SK-N-SH treated with all-trans-retinoic acid at 6 μM for 48 hours (cell line): ENCODE data around the gene ST3GAL3.

ENCODE experiments used
- ATAC-seq: fragments of 200-7000 bp; cut with Tn5 transposase; 3 replicates; pipeline ENCODE4 v1.9.1; 2020; ENCODE audit warnings: mild to moderate bottlenecking, moderate library complexity
- BACH2 ChIP-seq: fragments of 250-450 bp; sonication (Bioruptor Pico); IDR thresholded peaks from 2 replicates; pipeline ENCODE4 v1.9.0; 2021; ENCODE audit warnings: mild to moderate bottlenecking, borderline replicate concordance
- CSDC2 ChIP-seq: fragments of 250-450 bp; sonication (Bioruptor Pico); IDR thresholded peaks from 2 replicates; pipeline ENCODE4 v1.5.0; 2020; ENCODE audit warnings: mild to moderate bottlenecking, moderate library complexity
- GLIS3 ChIP-seq: fragments of 250-450 bp; sonication (Bioruptor Pico); IDR thresholded peaks from 2 replicates; pipeline ENCODE4 v1.5.0; 2020; ENCODE audit warnings: mild to moderate bottlenecking, moderate library complexity
- ISL1 ChIP-seq: fragments of 250-450 bp; sonication (Bioruptor Pico); IDR thresholded peaks from 2 replicates; pipeline ENCODE4 v2.1.2; 2022; ENCODE audit warnings: mild to moderate bottlenecking, moderate library complexity
- OSR1 ChIP-seq: fragments of 250-450 bp; sonication (Bioruptor Pico); IDR thresholded peaks from 2 replicates; pipeline ENCODE4 v1.8.0; 2022; ENCODE audit warnings: moderate library complexity, mild to moderate bottlenecking, inconsistent platforms
- PPARA ChIP-seq: fragments of 250-450 bp; sonication (Bioruptor Pico); IDR thresholded peaks from 2 replicates; pipeline ENCODE4 v1.5.0; 2020; ENCODE audit warnings: mild to moderate bottlenecking, borderline replicate concordance
- RARB ChIP-seq: fragments of 250-450 bp; sonication (Bioruptor Pico); IDR thresholded peaks from 2 replicates; pipeline ENCODE4 v1.8.0; 2021; ENCODE audit warnings: mild to moderate bottlenecking, moderate library complexity
- SNAI2 ChIP-seq: fragments of 250-450 bp; sonication (Bioruptor Pico); IDR thresholded peaks from 2 replicates; pipeline ENCODE4 v1.5.0; 2020; ENCODE audit warnings: mild to moderate bottlenecking, moderate library complexity
- TCF4 ChIP-seq: fragments of 250-450 bp; sonication (Bioruptor Pico); IDR thresholded peaks from 2 replicates; pipeline ENCODE4 v1.8.0; 2021; ENCODE audit warnings: mild to moderate bottlenecking, moderate library complexity, borderline replicate concordance
- TOX ChIP-seq: fragments of 250-450 bp; sonication (Bioruptor Pico); IDR thresholded peaks from 2 replicates; pipeline ENCODE4 v1.8.0; 2021; ENCODE audit warnings: mild to moderate bottlenecking, moderate library complexity, borderline replicate concordance
- ZFP3 ChIP-seq: fragments of 250-450 bp; sonication (Bioruptor Pico); IDR thresholded peaks from 2 replicates; pipeline ENCODE4 v1.5.0; 2020; ENCODE audit warnings: mild to moderate bottlenecking, moderate library complexity
- ZFP30 ChIP-seq: fragments of 450-650 bp; formaldehyde crosslinking; IDR thresholded peaks from 2 replicates; pipeline ENCODE4 v1.5.0; 2022; ENCODE audit warnings: mild to moderate bottlenecking, moderate library complexity
- ZNF565 ChIP-seq: fragments of 450-650 bp; formaldehyde crosslinking; conservative IDR thresholded peaks from 2 replicates; pipeline ENCODE4 v1.5.0; 2020; ENCODE audit warnings: low read depth, mild to moderate bottlenecking, moderate library complexity
- ZNF8 ChIP-seq: fragments of 450-650 bp; formaldehyde crosslinking; IDR thresholded peaks from 2 replicates; pipeline ENCODE4 v1.5.0; 2020; ENCODE audit warnings: mild to moderate bottlenecking, moderate library complexity
- TF ChIP-seq, protein P1 (sequence below): fragments of 250-450 bp; sonication (Bioruptor Pico); IDR thresholded peaks from 2 replicates; pipeline ENCODE4 v1.8.0; 2020; ENCODE audit warnings: mild to moderate bottlenecking, moderate library complexity, borderline replicate concordance
- TF ChIP-seq, protein P2 (sequence below): fragments of 250-450 bp; sonication (Bioruptor Pico); IDR thresholded peaks from 2 replicates; pipeline ENCODE4 v1.5.1; 2021; ENCODE audit warnings: mild to moderate bottlenecking, moderate library complexity
- TF ChIP-seq, protein P3 (sequence below): fragments of 250-450 bp; sonication (Bioruptor Pico); IDR thresholded peaks from 2 replicates; pipeline ENCODE4 v1.5.1; 2020; ENCODE audit warnings: low read depth, mild to moderate bottlenecking, moderate library complexity
- TF ChIP-seq, protein P4 (sequence below): fragments of 250-450 bp; sonication (Bioruptor Pico); IDR thresholded peaks from 2 replicates; pipeline ENCODE4 v1.8.0; 2021; ENCODE audit warnings: low read depth, mild to moderate bottlenecking, moderate library complexity, borderline replicate concordance

The ST3GAL3 gene

DNA sequence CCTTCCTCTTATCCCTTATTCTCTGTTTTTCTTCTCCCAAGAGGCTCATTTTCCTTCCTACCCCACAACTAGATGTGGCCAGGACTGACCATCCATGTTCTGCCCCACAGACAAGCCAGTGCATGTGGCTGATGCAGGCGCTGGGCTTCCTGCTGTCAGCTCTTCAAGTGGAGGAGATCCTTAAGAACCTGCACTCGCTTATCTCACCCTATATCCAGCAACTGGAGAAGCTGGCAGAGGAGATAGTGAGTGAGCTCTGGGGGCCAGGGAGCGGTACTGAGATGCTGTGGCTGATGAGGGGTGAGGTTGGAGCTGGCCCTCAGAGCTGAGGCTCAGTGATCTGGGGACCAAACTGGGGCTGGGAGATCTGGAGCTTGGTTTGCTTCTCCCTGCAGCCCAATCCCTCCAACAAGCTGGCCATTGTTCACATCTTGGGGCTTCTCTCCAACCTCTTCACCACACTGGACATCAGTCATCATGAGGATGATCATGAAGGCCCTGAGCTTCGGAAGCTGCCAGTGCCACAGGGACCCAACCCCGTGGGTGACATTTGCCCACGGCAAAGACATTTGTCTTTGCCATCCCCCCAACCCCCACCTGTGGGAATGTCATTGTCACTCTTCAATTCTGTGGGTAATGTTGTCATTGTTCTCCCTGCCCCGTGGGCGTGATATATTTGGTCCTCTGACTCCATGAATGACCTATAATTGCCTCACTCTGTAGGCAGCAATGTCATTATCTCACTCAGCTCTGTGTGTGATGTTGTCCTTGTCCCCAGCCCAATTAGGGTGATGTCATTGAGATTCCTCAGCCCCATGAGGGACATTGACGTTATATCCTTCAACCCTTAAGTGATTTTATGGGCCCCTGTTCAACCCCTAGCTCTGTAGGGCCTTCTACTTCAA is 251.3 kb downstream of the ST3GAL3 start (continued):
- TF ChIP-seq, protein P1, sequence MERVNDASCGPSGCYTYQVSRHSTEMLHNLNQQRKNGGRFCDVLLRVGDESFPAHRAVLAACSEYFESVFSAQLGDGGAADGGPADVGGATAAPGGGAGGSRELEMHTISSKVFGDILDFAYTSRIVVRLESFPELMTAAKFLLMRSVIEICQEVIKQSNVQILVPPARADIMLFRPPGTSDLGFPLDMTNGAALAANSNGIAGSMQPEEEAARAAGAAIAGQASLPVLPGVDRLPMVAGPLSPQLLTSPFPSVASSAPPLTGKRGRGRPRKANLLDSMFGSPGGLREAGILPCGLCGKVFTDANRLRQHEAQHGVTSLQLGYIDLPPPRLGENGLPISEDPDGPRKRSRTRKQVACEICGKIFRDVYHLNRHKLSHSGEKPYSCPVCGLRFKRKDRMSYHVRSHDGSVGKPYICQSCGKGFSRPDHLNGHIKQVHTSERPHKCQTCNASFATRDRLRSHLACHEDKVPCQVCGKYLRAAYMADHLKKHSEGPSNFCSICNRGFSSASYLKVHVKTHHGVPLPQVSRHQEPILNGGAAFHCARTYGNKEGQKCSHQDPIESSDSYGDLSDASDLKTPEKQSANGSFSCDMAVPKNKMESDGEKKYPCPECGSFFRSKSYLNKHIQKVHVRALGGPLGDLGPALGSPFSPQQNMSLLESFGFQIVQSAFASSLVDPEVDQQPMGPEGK, result no peak
- no peak for TF ChIP-seq OSR1 (CRISPR knock-in tag)
- TF ChIP-seq ZNF565 (CRISPR knock-in tag), result no peak
- TF ChIP-seq SNAI2 (CRISPR knock-in tag), result no peak
- no peak for TF ChIP-seq PPARA (CRISPR knock-in tag)
- TF ChIP-seq ZNF8 (CRISPR knock-in tag), result no peak

DNA sequence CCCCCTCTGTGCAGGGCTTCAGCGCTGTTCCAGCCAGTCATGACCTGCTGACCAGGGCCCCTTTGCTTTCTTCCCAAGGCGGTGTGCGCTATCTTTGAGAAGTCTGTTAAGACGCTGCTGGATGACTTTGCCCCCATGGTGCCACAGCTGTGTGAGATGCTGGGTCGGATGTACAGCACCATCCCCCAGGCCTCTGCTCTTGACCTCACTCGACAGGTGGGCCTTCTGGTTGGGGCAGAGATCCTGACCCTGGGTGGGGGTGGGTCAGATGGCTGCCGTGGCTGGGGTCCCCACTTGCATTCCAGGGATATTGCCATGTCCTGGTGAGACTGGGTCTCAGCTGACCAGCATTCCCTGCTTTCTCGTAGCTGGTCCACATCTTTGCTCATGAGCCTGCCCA is 253.5 kb downstream of the ST3GAL3 start:
- no peak for ATAC-seq
- TF ChIP-seq BACH2 (CRISPR knock-in tag) (no peak), ZFP30 (CRISPR knock-in tag) (no peak), RARB (CRISPR knock-in tag) (no peak), GLIS3 (no peak), ISL1 (CRISPR knock-in tag) (no peak), TOX (CRISPR knock-in tag) (no peak)
- TF ChIP-seq, protein P2, sequence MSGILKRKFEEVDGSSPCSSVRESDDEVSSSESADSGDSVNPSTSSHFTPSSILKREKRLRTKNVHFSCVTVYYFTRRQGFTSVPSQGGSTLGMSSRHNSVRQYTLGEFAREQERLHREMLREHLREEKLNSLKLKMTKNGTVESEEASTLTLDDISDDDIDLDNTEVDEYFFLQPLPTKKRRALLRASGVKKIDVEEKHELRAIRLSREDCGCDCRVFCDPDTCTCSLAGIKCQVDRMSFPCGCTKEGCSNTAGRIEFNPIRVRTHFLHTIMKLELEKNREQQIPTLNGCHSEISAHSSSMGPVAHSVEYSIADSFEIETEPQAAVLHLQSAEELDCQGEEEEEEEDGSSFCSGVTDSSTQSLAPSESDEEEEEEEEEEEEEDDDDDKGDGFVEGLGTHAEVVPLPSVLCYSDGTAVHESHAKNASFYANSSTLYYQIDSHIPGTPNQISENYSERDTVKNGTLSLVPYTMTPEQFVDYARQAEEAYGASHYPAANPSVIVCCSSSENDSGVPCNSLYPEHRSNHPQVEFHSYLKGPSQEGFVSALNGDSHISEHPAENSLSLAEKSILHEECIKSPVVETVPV, result no peak
- TF ChIP-seq, protein P3, sequence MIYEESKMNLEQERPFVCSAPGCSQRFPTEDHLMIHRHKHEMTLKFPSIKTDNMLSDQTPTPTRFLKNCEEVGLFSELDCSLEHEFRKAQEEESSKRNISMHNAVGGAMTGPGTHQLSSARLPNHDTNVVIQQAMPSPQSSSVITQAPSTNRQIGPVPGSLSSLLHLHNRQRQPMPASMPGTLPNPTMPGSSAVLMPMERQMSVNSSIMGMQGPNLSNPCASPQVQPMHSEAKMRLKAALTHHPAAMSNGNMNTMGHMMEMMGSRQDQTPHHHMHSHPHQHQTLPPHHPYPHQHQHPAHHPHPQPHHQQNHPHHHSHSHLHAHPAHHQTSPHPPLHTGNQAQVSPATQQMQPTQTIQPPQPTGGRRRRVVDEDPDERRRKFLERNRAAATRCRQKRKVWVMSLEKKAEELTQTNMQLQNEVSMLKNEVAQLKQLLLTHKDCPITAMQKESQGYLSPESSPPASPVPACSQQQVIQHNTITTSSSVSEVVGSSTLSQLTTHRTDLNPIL (CRISPR knock-in tag), result no peak

DNA sequence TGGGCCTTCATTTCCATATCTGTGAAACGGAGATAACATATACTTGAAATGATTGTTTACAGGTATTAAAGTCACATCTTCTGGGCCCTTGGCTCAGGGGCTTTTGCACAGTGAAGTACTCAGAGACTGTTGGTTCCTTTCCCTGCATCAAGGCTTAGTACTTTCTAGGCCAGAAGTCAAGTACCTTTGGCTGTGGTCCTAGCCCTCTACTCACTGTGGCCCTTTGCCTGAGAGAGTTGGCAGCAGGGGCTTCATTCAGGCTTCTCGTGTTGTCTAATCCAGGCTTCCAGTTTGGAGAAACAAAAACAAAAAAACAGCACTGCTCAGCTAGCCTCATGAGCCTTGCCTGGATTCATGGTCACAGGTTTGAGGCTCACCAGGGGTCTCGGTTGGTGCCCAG is 254.4 kb downstream of the ST3GAL3 start:
- TF ChIP-seq, protein P2, result no peak
- TF ChIP-seq CSDC2 (CRISPR knock-in tag) (no peak), ISL1 (CRISPR knock-in tag) (no peak), ZFP3 (no peak), SNAI2 (CRISPR knock-in tag) (no peak), ZNF8 (CRISPR knock-in tag) (no peak), RARB (CRISPR knock-in tag) (no peak), TCF4 (CRISPR knock-in tag) (no peak), PPARA (CRISPR knock-in tag) (no peak)
- TF ChIP-seq, protein P3 (CRISPR knock-in tag), result no peak
- TF ChIP-seq, protein P4, sequence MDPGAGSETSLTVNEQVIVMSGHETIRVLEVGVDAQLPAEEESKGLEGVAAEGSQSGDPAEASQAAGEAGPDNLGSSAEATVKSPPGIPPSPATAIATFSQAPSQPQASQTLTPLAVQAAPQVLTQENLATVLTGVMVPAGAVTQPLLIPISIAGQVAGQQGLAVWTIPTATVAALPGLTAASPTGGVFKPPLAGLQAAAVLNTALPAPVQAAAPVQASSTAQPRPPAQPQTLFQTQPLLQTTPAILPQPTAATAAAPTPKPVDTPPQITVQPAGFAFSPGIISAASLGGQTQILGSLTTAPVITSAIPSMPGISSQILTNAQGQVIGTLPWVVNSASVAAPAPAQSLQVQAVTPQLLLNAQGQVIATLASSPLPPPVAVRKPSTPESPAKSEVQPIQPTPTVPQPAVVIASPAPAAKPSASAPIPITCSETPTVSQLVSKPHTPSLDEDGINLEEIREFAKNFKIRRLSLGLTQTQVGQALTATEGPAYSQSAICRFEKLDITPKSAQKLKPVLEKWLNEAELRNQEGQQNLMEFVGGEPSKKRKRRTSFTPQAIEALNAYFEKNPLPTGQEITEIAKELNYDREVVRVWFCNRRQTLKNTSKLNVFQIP (CRISPR knock-in tag), result no peak
- no peak for ATAC-seq
